Subcutaneous adipose tissue (tissue), 4 donors: ENCODE results near the gene RBFOX2. TPM values are rescaled to one million over a fixed set of nuclear protein-coding genes. Genes with fewer than 3 reads are reported as not detected.

Source experiments
- total RNA-seq, 4 donors: library from RNA; depleted of rRNA; stranded (reverse); fragments of >200 nt; gene quantifications; one replicate each; pipeline ENCODE4 v1.1.0, GENCODE V29; 2016
- TF ChIP-seq, protein P1 (sequence below): fragments of 450-650 bp; IDR thresholded peaks from one replicate; pipeline ENCODE4 v1.5.1; 2016; ENCODE audit warnings: low read depth, mild to moderate bottlenecking, control low read depth, antibody characterized with exemption, moderate library complexity

The RBFOX2 gene
- total RNA-seq, 4 donors from 2014 or later = 46.7 to 64.1 (median 51.5) TPM

DNA sequence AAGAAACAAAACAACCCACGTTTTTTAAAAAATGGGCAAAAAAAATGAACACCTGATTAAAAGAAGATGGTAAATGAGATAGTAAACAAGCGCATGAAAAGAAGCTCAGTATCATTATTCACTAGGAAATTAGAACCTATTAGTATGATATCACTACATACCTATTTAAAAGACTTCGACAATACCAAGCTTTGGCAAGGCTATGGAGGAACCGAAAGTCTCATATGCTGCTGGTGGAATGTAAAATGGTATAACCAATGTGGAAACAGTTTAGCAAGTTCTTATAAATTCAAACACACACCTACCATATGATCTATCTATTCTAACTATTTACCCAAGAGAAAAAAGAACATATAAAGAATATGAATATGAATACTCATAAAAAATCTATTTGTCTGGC is 167.2 kb downstream of the RBFOX2 start:
- TF ChIP-seq, protein P1, sequence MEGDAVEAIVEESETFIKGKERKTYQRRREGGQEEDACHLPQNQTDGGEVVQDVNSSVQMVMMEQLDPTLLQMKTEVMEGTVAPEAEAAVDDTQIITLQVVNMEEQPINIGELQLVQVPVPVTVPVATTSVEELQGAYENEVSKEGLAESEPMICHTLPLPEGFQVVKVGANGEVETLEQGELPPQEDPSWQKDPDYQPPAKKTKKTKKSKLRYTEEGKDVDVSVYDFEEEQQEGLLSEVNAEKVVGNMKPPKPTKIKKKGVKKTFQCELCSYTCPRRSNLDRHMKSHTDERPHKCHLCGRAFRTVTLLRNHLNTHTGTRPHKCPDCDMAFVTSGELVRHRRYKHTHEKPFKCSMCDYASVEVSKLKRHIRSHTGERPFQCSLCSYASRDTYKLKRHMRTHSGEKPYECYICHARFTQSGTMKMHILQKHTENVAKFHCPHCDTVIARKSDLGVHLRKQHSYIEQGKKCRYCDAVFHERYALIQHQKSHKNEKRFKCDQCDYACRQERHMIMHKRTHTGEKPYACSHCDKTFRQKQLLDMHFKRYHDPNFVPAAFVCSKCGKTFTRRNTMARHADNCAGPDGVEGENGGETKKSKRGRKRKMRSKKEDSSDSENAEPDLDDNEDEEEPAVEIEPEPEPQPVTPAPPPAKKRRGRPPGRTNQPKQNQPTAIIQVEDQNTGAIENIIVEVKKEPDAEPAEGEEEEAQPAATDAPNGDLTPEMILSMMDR = no peak

DNA sequence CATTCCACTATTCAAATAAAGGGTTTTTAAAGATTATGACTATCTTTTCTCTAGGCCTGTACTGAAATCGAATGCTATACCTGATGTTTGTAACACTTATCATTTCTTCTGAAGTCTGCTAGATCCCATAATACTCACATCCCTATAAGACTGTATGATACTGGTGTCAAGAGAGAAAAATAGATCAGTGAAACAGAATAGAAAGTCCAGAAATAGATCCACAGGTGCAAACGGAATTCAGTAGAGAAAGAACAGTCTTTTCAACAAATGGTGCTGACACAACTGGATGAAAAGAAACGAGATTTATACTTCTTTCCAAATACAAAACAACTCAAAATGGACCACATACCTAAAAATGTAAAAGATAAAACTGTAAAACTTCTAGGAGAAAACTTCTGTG is 167.8 kb downstream of the RBFOX2 start:
- TF ChIP-seq, protein P1 = no peak

DNA sequence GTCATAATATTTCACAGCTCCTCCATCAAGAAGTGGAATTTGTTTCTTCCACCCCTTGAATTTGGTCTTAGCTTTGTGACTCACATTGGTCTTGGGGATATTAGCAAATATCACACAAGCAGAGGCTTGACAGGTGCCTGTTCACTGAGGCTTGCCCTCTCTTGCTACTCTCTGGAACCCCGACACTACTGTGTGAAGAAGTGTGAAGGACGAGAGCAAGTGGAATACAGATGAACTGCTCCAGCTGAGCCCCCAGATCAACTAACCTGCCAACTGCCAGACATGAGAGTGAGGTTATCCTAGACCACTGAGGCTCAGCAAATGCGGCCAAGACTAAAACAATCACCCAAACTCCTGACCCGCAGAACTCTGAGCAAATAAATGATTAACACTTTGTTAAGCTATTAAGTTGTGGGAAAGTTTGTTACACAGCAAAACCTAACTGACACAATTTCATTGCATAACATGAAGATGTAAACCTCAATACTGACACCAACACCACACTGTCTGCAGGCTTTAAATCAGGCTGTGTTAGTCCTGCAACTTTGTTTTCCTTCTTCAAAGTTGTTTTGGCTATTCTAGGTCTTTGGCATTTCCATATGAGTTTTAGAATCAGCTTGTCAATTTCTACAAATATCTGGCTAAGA is 168.4 kb downstream of the RBFOX2 start:
- TF ChIP-seq, protein P1 = no peak

GRCh38 chr22:35854334-35854733 is 174.3 kb downstream of the RBFOX2 start:
- TF ChIP-seq, protein P1 = no peak

DNA sequence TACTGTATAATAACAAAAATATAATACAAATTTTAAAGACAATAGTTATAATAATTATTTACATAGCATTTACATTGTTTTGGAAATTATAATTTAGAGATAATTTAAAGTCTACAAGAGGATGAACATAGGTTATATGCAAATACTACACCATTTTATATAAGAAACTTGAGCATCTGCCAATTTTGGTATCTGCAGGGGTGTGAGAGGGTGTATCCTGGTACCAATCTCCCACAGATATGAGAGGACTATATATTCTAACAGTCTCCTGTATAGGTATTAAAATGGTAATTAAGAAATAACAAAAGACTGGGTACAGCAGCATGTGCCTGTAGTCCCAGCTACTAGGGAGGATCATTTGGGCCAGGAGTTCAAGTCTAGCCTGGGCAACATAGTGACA is 176.5 kb downstream of the RBFOX2 start:
- TF ChIP-seq, protein P1 = no peak

- TF ChIP-seq, protein P1 = no peak
Measured at GRCh38 chr22:35850831-35851230, 177.8 kb downstream of the RBFOX2 start.

DNA sequence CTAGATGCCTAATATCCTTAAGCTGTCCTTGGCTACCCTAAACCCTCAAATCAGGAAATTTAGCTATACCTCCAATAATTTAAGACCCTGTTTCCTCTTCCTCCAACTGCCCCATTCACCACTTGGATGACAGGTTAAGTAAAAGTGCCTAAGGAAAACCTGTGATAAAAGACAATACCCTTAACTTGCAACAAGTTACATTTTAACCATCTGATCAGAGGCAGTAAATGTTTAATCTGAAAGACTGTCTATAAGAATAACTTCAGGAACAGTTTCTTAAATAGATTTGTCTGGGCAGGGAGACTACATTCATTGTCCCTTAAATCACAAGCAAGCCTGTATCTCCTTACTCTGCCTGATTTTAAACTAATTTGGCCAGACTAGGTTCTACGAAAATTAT is 181.8 kb downstream of the RBFOX2 start:
- TF ChIP-seq, protein P1 = no peak
